ENCODE results near the gene FAM219B. TPM values are rescaled to one million over a fixed set of nuclear protein-coding genes. Genes with fewer than 3 reads are reported as not detected.

Gene FAM219B
- total RNA-seq, 2 experiments from 2014 or later = 52.3 to 67.6 TPM

DNA sequence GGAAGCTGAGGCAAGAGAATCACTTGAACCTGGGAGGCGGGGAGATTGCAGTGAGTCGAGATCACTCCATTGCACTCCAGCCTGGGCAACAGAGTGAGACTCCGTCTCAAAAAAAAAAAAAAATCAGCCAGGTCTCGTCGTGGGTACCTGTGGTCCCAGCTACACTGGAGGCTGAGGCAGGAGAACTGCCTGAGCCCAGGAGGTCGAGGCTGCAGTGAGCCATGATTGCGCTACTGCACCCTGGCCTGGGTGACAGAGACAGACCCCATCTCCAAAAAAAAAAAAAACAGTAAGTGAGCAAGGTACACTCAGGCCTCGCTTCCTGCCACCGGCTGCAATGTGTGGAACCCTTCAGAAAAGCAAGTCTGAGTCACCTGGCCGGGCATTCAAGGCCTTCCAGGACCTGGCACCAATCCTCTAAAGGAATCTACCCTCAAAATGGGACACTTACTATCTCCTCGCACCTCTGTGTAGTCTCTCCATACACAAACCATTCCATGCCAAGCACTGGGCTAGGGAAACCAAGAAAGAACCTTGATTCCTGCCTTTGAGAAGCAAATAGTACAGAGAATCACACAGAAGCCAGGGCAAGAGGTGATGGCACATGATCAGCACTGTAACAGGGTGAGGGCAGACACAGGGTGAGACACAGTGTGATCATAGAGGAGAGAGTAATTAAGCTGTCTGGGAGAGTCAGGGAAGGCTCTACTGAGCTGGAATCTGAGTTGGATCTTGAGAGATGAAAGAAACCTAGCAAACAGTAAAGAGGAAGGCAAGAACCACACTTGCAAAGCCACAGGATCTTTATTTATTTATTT is 43.2 kb downstream of the FAM219B start:
- POLR2A ChIA-PET = interaction anchor here (0.7 kb wide), 1 partner anchor 20 kb away, joined by 3 read pairs; the partner anchor contains the start of gene ULK3
- DNase-seq (ENCODE audit: low spot score) = no peak
- no peaks in the 10 kb centered on the region for H4K20me1 ChIP-seq (ENCODE audit: insufficient read depth, low read length)
- H3K79me2 ChIP-seq (ENCODE audit: insufficient read depth, low read depth, low read length) = peaks cover 40% of the 10 kb centered on the region
- peaks cover 16% of the 10 kb centered on the region for H3K4me1 ChIP-seq (ENCODE audit: insufficient read depth, low read length, poor library complexity, severe bottlenecking)
- no peaks in the 10 kb centered on the region for H3K9me2 ChIP-seq (ENCODE audit: insufficient read depth, low read length)
- H3K4me3 ChIP-seq (ENCODE audit: low read depth, low read length, poor library complexity, severe bottlenecking) = no peak overlapping the region
- CTCF ChIA-PET (ENCODE audit: unreplicated experiment) = no interaction called here
- no peak overlapping the region for H3K4me2 ChIP-seq (ENCODE audit: low read length)
- H3K27ac ChIP-seq (ENCODE audit: low read depth, low read length, poor library complexity, severe bottlenecking) = no peak overlapping the region
- intact Hi-C loops (cut with micrococcal nuclease; ENCODE audit: unreplicated experiment) = no loop called here
- no TSS peak for BruUV-seq (replicated peaks)
- TF ChIP-seq, protein P1, sequence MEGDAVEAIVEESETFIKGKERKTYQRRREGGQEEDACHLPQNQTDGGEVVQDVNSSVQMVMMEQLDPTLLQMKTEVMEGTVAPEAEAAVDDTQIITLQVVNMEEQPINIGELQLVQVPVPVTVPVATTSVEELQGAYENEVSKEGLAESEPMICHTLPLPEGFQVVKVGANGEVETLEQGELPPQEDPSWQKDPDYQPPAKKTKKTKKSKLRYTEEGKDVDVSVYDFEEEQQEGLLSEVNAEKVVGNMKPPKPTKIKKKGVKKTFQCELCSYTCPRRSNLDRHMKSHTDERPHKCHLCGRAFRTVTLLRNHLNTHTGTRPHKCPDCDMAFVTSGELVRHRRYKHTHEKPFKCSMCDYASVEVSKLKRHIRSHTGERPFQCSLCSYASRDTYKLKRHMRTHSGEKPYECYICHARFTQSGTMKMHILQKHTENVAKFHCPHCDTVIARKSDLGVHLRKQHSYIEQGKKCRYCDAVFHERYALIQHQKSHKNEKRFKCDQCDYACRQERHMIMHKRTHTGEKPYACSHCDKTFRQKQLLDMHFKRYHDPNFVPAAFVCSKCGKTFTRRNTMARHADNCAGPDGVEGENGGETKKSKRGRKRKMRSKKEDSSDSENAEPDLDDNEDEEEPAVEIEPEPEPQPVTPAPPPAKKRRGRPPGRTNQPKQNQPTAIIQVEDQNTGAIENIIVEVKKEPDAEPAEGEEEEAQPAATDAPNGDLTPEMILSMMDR (conservative IDR thresholded peaks at IDR 0.05; ENCODE audit: low read length) = no peak
- no peak for TF ChIP-seq EZH2phosphoT487 (IDR thresholded peaks at IDR 0.05; ENCODE audit: borderline replicate concordance, low read depth, low read length)
- H3K9me3 ChIP-seq (ENCODE audit: low read length) = peaks cover 10% of the 10 kb centered on the region
- peaks cover 25% of the 10 kb centered on the region for H3K36me3 ChIP-seq (ENCODE audit: insufficient read depth, low read length)
- no peak overlapping the region for H2AFZ ChIP-seq (ENCODE audit: low read length)

DNA sequence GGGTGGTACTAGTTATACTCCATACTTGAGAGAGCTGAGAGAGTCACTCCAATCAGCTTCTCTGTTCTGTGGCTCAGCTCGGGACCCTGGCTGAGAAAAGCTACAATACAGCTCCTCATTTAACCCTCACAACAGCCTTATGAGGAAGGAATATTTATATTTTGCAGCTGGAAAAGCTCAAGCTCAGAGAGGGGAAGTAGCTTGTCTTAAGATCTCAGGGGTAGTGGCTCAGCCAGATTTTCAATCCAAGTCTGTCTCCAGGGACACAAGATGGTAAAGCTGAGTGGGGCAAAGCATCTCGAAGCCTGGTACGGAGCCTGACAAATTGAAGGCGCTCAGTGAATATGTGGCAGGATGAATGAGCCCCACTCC is 48.3 kb downstream of the FAM219B start:
- Histone ChIP-seq H3K27ac (ENCODE audit: low read depth, low read length, poor library complexity, severe bottlenecking) (peak overlapping the region; percentile 51), H3K4me2 (ENCODE audit: low read length) (peak overlapping the region; percentile 49), H3K4me1 (ENCODE audit: insufficient read depth, low read length, poor library complexity, severe bottlenecking) (peaks cover 43% of the 10 kb centered on the region), H3K9me2 (ENCODE audit: insufficient read depth, low read length) (no peaks in the 10 kb centered on the region), H3K36me3 (ENCODE audit: insufficient read depth, low read length) (peaks cover 15% of the 10 kb centered on the region; the same call in 1 of the 2 replicates), H2AFZ (ENCODE audit: low read length) (no peak overlapping the region), H4K20me1 (ENCODE audit: insufficient read depth, low read length) (no peaks in the 10 kb centered on the region), H3K79me2 (ENCODE audit: insufficient read depth, low read depth, low read length) (peaks cover 23% of the 10 kb centered on the region; the same call in 1 of the 2 replicates), H3K9me3 (ENCODE audit: low read length) (no peaks in the 10 kb centered on the region), H3K4me3 (ENCODE audit: low read depth, low read length, poor library complexity, severe bottlenecking) (no peak overlapping the region)
- CTCF ChIA-PET (ENCODE audit: unreplicated experiment) = interaction anchor here (1.0 kb wide), 1 partner anchor 12 kb away, joined by 3 read pairs; no protein-coding TSS in a partner anchor
- DNase-seq (ENCODE audit: low spot score) = no peak
- BruUV-seq (replicated peaks) = no TSS peak
- intact Hi-C loops (cut with micrococcal nuclease; ENCODE audit: unreplicated experiment) = no loop called here
- POLR2A ChIA-PET = interaction anchor here (0.5 to 1.9 kb wide), 9 partner anchors 12 to 380 kb away, joined by 3 to 18 read pairs (median 4); partner anchors contain the start of gene ULK3
- TF ChIP-seq, protein P1 (conservative IDR thresholded peaks at IDR 0.05; ENCODE audit: low read length) = no peak
- no peak for TF ChIP-seq EZH2phosphoT487 (IDR thresholded peaks at IDR 0.05; ENCODE audit: borderline replicate concordance, low read depth, low read length)

Measured in OCI-LY7 (cell line).